Testis (tissue), 3 donors: Measurements from ENCODE around the gene MAST4. TPM values are rescaled to one million over a fixed set of nuclear protein-coding genes. Genes with fewer than 3 reads are reported as not detected.

ENCODE experiments used
- DNase-seq: peaks from one replicate; pipeline ENCODE4 v3.0.0-alpha.2; 2019
- H3K27ac ChIP-seq, 2 donors: fragments of 200-600 bp; sonication (generic); one replicate each; pipeline ENCODE4 v1.5.1; 2019
- H3K27me3 ChIP-seq: fragments of 200-600 bp; sonication (generic); one replicate; pipeline ENCODE4 v1.5.1; 2019
- H3K36me3 ChIP-seq: fragments of 200-600 bp; sonication (generic); one replicate; pipeline ENCODE4 v1.5.1; 2017; ENCODE audit warnings: low read depth; ENCODE audit errors: missing control alignments
- H3K4me1 ChIP-seq: fragments of 200-600 bp; sonication (generic); one replicate; pipeline ENCODE4 v1.5.1; 2019
- H3K4me3 ChIP-seq, 2 donors: fragments of 200-600 bp; sonication (generic); one replicate each; pipeline ENCODE4 v1.5.1; 2017 to 2019
- H3K9me3 ChIP-seq: fragments of 200-600 bp; sonication (generic); one replicate; pipeline ENCODE4 v1.5.1; 2017
- POLR2A ChIP-seq: fragments of 450-650 bp; IDR thresholded peaks from one replicate; pipeline ENCODE4 v1.6.1; 2017; ENCODE audit warnings: antibody characterized with exemption, mild to moderate bottlenecking, moderate library complexity
- WGBS, 2 donors: methylation state at CpG; one replicate each; pipeline ENCODE4 v1.1.5; 2018; 5-methylcytosine and 5-hydroxymethylcytosine counted together
- intact Hi-C: fragments of 100-400 bp; cut with DNase I; formaldehyde crosslinking; loops from one replicate; pipeline ENCODE4 v1.15.1; 2023; ENCODE audit warnings: low total_unique reads
- polyA plus RNA-seq: library from polyadenylated mRNA; stranded (reverse); fragments of 350-450 nt; fragmentation: Illumina TruSeq; extraction: RNeasy Lipid Tissue Mini Kit (QIAGEN cat#74804); gene quantifications from one replicate; pipeline ENCODE4 v1.2.3, GENCODE V29; 2014; ENCODE audit warnings: low read depth, low replicate concordance; ENCODE audit not compliant: insufficient read depth
- total RNA-seq, 2 donors: library from RNA; depleted of rRNA; stranded (reverse); fragments of >200 nt; gene quantifications; one replicate each; pipeline ENCODE4 v1.2.3, GENCODE V29; 2016
- TF ChIP-seq, protein P1 (sequence below), 3 experiments: fragments of 450-650 bp in 2 of 3; fragments of 200-600 bp in 1 of 3; sonication (generic) in 1 of 3; IDR thresholded peaks; one replicate each; pipeline ENCODE4 v1.5.1; 2016 to 2019; ENCODE audit warnings: antibody characterized with exemption in 3 of 3, mild to moderate bottlenecking in 2 of 3, moderate library complexity in 1 of 3

Gene MAST4
- total and polyA plus RNA-seq, 3 donors from 2014 or later = 27.2 to 56.4 (median 51.4) TPM

DNA sequence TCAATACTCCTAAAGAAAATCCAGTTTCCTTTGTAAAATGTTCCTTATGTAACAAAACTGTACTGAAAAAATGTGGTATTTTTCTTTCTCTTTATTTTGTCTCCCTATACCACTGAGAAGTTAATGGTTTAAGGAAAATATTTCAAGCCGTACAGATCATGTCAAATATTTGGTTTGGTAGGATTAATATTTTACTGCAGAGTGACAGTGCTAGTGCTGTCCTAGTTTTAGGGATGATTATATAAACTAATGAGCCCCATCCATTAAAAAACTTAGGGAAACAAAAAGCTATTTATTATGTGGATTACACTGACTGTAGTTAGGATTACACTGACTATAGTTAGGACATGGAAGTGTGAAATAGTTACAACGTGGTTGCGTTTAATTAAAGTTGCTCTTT is 391.3 kb downstream of the MAST4 start:
- TF ChIP-seq, protein P1, sequence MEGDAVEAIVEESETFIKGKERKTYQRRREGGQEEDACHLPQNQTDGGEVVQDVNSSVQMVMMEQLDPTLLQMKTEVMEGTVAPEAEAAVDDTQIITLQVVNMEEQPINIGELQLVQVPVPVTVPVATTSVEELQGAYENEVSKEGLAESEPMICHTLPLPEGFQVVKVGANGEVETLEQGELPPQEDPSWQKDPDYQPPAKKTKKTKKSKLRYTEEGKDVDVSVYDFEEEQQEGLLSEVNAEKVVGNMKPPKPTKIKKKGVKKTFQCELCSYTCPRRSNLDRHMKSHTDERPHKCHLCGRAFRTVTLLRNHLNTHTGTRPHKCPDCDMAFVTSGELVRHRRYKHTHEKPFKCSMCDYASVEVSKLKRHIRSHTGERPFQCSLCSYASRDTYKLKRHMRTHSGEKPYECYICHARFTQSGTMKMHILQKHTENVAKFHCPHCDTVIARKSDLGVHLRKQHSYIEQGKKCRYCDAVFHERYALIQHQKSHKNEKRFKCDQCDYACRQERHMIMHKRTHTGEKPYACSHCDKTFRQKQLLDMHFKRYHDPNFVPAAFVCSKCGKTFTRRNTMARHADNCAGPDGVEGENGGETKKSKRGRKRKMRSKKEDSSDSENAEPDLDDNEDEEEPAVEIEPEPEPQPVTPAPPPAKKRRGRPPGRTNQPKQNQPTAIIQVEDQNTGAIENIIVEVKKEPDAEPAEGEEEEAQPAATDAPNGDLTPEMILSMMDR (IDR thresholded peaks at IDR 0.05) = no peak
- no peak for TF ChIP-seq POLR2A
- no peak overlapping the region for H3K27ac ChIP-seq
- 84 to 89% methylated on average over 3 of the region's 3 CpGs for WGBS, 2 donors
- no peaks in the 10 kb centered on the region for H3K9me3 ChIP-seq
- no peak for DNase-seq
- no peaks in the 10 kb centered on the region for H3K4me1 ChIP-seq
- intact Hi-C loops = no loop called here
- H3K27me3 ChIP-seq = no peaks in the 10 kb centered on the region
- H3K36me3 ChIP-seq = no peaks in the 10 kb centered on the region
- no peak overlapping the region for H3K4me3 ChIP-seq

DNA sequence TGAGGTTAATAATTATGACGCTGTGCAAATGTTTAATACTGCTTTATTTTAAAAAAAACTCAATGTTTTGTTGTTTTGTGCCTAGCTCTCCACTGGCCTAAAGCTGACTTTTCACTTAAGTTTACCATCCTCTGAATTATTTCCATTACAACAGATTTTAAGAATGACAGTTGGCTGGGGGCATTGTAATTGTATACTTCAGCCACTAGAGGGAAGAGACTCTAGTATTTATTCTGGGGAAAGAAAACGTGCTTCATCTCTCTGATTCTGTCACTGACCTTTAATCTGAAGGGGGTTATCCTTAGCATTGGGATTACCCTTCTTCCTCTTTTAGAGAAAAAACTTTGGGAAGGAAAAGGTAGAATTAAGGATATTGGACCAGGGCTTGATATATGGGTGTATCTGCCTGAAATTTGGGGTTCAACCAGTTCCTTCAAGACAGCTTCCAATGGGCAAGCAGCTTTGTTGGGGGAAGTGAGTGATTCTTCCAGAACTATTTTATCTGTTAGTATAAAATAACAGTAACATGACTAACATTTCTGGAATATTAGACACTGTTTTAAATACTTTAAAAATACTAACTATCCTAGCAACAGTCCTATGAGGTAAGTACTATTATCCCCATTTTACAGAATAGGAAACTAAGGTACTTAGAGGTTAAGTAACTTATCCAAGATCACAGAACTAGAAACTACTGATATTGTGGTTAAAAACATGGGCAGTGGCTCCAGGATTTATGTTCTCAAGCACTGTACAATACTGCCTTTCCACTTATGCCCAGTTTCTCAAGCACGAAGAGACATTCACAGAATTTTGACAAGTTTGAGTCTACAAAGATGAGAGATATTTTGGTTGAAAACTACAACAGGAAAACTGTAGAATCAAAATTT is 392.0 kb downstream of the MAST4 start:
- Histone ChIP-seq H3K36me3 (no peaks in the 10 kb centered on the region), H3K9me3 (no peaks in the 10 kb centered on the region), H3K27me3 (no peaks in the 10 kb centered on the region), H3K27ac (no peak overlapping the region), H3K4me1 (no peaks in the 10 kb centered on the region), H3K4me3 (no peak overlapping the region)
- intact Hi-C loops = no loop called here
- no peak for DNase-seq
- TF ChIP-seq, protein P1 (IDR thresholded peaks at IDR 0.05) = peak; percentile 66 to 87 (median 81)
- no peak for TF ChIP-seq POLR2A
- 52 to 65% methylated on average over 3 of the region's 3 CpGs for WGBS, 2 donors

DNA sequence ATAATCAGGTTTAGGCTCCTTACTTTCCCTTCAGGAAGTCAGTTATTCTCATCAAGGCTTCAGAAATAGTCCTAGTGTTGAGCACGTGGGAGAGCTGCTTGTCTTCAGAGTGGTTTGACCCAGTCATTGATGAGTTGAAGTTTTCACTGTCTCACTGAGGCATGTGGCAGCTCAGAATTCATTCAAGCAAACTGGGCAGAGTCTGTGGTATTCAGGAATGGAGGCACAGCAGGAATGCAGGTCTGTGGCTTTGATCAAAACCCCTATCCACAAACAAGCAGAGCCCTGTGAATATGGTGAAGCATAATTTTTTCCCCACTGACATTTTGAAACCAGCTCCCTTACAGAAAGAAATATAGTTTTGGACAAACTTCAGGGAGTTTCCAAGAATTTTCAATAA is 393.1 kb downstream of the MAST4 start:
- Histone ChIP-seq H3K36me3 (no peaks in the 10 kb centered on the region), H3K9me3 (no peaks in the 10 kb centered on the region), H3K4me3 (no peak overlapping the region), H3K27me3 (no peaks in the 10 kb centered on the region), H3K27ac (no peak overlapping the region), H3K4me1 (no peaks in the 10 kb centered on the region)
- 9 to 52% methylated on average over 1 of the region's 1 CpG for WGBS, 2 donors
- no peak for TF ChIP-seq POLR2A
- TF ChIP-seq, protein P1 (IDR thresholded peaks at IDR 0.05) = no peak
- intact Hi-C loops = no loop called here
- DNase-seq = no peak

DNA sequence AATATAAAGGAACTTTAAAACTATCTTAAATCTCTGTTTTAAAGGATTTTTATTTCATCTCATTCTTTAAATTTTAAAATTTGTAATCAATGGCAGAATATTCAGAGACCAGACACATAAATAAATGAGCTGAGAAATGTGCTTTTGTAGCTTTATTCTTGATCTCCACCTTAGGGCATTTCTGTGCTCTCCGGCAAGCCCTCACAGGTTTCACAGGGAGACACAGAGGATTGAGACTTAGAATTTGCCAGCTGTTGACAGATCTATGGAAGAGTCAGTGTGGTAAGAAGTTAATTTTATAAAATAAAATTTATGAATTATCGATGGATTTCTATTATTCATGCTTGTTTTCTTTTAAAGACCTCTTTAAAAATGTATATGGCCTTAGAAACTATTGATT is 393.6 kb downstream of the MAST4 start:
- 92 to 94% methylated on average over 2 of the region's 2 CpGs for WGBS, 2 donors

More for the DNA sequence above, 393.6 kb downstream of the MAST4 start:
- intact Hi-C loops = no loop called here
- no peaks in the 10 kb centered on the region for H3K9me3 ChIP-seq
- no peaks in the 10 kb centered on the region for H3K36me3 ChIP-seq
- H3K27ac ChIP-seq = no peak overlapping the region
- TF ChIP-seq, protein P1 (IDR thresholded peaks at IDR 0.05) = no peak
- no peak for TF ChIP-seq POLR2A
- DNase-seq = no peak
- no peak overlapping the region for H3K4me3 ChIP-seq
- no peaks in the 10 kb centered on the region for H3K4me1 ChIP-seq
- H3K27me3 ChIP-seq = no peaks in the 10 kb centered on the region
